HepG2 (cell line): ENCODE results near the gene EXOC7. TPM values are rescaled to one million over a fixed set of nuclear protein-coding genes. Genes with fewer than 3 reads are reported as not detected.

Experiments used
- ATAC-seq: fragments of 200-7000 bp; cut with Tn5 transposase; 3 replicates; pipeline ENCODE4 v1.9.1; 2020; ENCODE audit warnings: mild to moderate bottlenecking, moderate library complexity
- BruUV-seq: library from RNA; stranded (reverse); fragments of 400-500 nt; replicated peaks from 2 replicates; lab custom pipeline; 2021; lab: Mats Ljungman, UMichigan
- CTCF ChIA-PET: fragments of 300-600 bp; formaldehyde crosslinking; extraction: SDS; loops from one replicate; lab custom pipeline; 2021; ENCODE audit warnings: low total read pairs, inconsistent platforms, low intra/inter-chr PET ratio; lab: Yijun Ruan, JAX
- POLR2A ChIA-PET: fragments of 350-600 bp; sonication (Branson Sonifier 250); formaldehyde crosslinking; loops from one replicate; lab custom pipeline; 2020; ENCODE audit warnings: antibody characterized with exemption, inconsistent platforms; lab: Yijun Ruan, JAX
- DNase-seq: peaks from one replicate; pipeline ENCODE4 v3.0.0-alpha.2; 2015; ENCODE audit warnings: low spot score
- FAIRE-seq: peaks from 3 replicates; lab custom pipeline; 2011; peaks lifted over from hg19 to GRCh38; lab: Jason Lieb, UNC
- H2AFZ ChIP-seq: one replicate; pipeline ENCODE4 v1.6.1; 2011; ENCODE audit warnings: low read length, inconsistent platforms
- H3K27ac ChIP-seq: fragments of 300-600 bp; 3 replicates; pipeline ENCODE4 v1.8.0; 2011; ENCODE audit warnings: mixed run types, mild to moderate bottlenecking, mixed read lengths, low read length, inconsistent platforms; ENCODE audit not compliant: insufficient read depth; ENCODE audit errors: extremely low read length
- H3K27me3 ChIP-seq, 2 experiments: fragments of 200-600 bp in 1 of 2; 2 replicates in 1 of 2; 3 replicates in 1 of 2; pipeline versions ENCODE4 v1.6.0 to v1.8.0; 2011; ENCODE audit warnings: low read length in 2 of 2, mild to moderate bottlenecking in 2 of 2, moderate library complexity in 2 of 2, inconsistent platforms in 1 of 2; ENCODE audit not compliant: insufficient read depth in 2 of 2, control insufficient read depth in 1 of 2
- H3K36me3 ChIP-seq, 2 experiments: fragments of 200-600 bp in 1 of 2; replicated peaks in 1 of 2; 2 replicates in 1 of 2; 3 replicates in 1 of 2; pipeline versions ENCODE4 v1.5.1 to v1.8.0; 2011; ENCODE audit warnings: low read length in 2 of 2, inconsistent platforms in 1 of 2; ENCODE audit not compliant: insufficient read depth in 2 of 2, control insufficient read depth in 1 of 2
- H3K4me1 ChIP-seq: 2 replicates; pipeline ENCODE4 v1.5.1; 2012; ENCODE audit warnings: low read length, inconsistent platforms; ENCODE audit not compliant: insufficient read depth
- H3K4me2 ChIP-seq: 2 replicates; pipeline ENCODE4 v1.6.0; 2011; ENCODE audit warnings: low read depth, low read length, inconsistent platforms
- H3K4me3 ChIP-seq, 3 experiments: fragments of 200-600 bp in 1 of 3; sonication (generic), shearing (Covaris generic) in 1 of 3; replicated peaks in 1 of 3; 2 replicates each; pipeline ENCODE4 v1.5.1; 2011 to 2016; ENCODE audit warnings: low read length in 3 of 3, inconsistent platforms in 2 of 3, low read depth in 2 of 3, mild to moderate bottlenecking in 2 of 3, control low read depth in 1 of 3, mixed read lengths in 1 of 3; ENCODE audit not compliant: insufficient read depth in 1 of 3
- H3K79me2 ChIP-seq: one replicate; pipeline ENCODE4 v1.6.1; 2011; ENCODE audit warnings: low read length, inconsistent platforms; ENCODE audit not compliant: insufficient read depth
- H3K9ac ChIP-seq: 2 replicates; pipeline ENCODE4 v1.6.0; 2011; ENCODE audit warnings: mild to moderate bottlenecking, low read depth, low read length, inconsistent platforms; ENCODE audit not compliant: insufficient read depth
- H3K9me3 ChIP-seq: 2 replicates; pipeline ENCODE4 v1.5.1; 2012; ENCODE audit warnings: mild to moderate bottlenecking, low read length
- H4K20me1 ChIP-seq: 2 replicates; pipeline ENCODE4 v1.6.0; 2011; ENCODE audit warnings: inconsistent platforms, mild to moderate bottlenecking, low read length, moderate library complexity; ENCODE audit not compliant: insufficient read depth
- HHEX ChIP-seq: IDR thresholded peaks from 2 replicates; pipeline ENCODE4 v1.6.1; 2016; ENCODE audit warnings: control low read depth
- MYNN ChIP-seq: sonication (generic); formaldehyde crosslinking; IDR thresholded peaks from 2 replicates; pipeline ENCODE4 v1.4.0; 2020; ENCODE audit warnings: mild to moderate bottlenecking, low read depth, missing genetic modification reagents
- MZF1 ChIP-seq: sonication (generic); formaldehyde crosslinking; IDR thresholded peaks from 2 replicates; pipeline ENCODE4 v1.8.1; 2023; ENCODE audit warnings: mild to moderate bottlenecking, missing genetic modification reagents, borderline replicate concordance
- NFKBIZ ChIP-seq: IDR thresholded peaks from 2 replicates; pipeline ENCODE4 v1.6.1; 2018; ENCODE audit warnings: missing genetic modification reagents, missing compliant biosample characterization
- ZKSCAN1 ChIP-seq: fragments of 150-350 bp; IDR thresholded peaks from 2 replicates; pipeline ENCODE4 v1.6.1; 2014; ENCODE audit warnings: low read length
- ZNF264 ChIP-seq: sonication (generic); formaldehyde crosslinking; IDR thresholded peaks from 2 replicates; pipeline ENCODE4 v1.4.0; 2020; ENCODE audit warnings: missing genetic modification reagents
- ZNF501 ChIP-seq: sonication (generic); formaldehyde crosslinking; IDR thresholded peaks from 2 replicates; pipeline ENCODE4 v1.5.1; 2020; ENCODE audit warnings: mild to moderate bottlenecking, moderate library complexity, missing genetic modification reagents
- ZSCAN20 ChIP-seq: sonication (generic); formaldehyde crosslinking; IDR thresholded peaks from 2 replicates; pipeline ENCODE4 v1.4.0; 2020; ENCODE audit warnings: missing genetic modification reagents, mild to moderate bottlenecking, borderline replicate concordance
- WGBS: methylation state at CpG from one replicate; pipeline ENCODE4 v1.1.6; 2017; ENCODE audit warnings: low lambda C conversion rate; 5-methylcytosine and 5-hydroxymethylcytosine counted together
- in situ Hi-C: cut with HindIII; loops from 2 replicates; pipeline ENCODE4 v1.10.0; 2017; ENCODE audit warnings: low pct_unique_long_range_greater_than_20kb; ENCODE audit not compliant: extremely low pct_ligation_motif_present
- intact Hi-C: fragments of 100-400 bp; cut with micrococcal nuclease; formaldehyde crosslinking; loops from one replicate; pipeline ENCODE4 v1.10.0; 2022; ENCODE audit not compliant: unreplicated experiment
- polyA plus RNA-seq, 8 experiments: library from polyadenylated mRNA; depleted of rRNA in 3 of 8; stranded (reverse) in 7 of 8; unstranded in 1 of 8; fragments of >200 nt; fragmentation: Illumina TruSeq in 4 of 8; extraction: Trizol in 4 of 8; gene quantifications; 2 replicates each; pipeline versions ENCODE4 v1.2.1 to v1.2.3, GENCODE V29; 2011 to 2016; ENCODE audit warnings: low read depth in 4 of 8, missing spikeins in 1 of 8, mixed read lengths in 1 of 8; ENCODE audit not compliant: insufficient read depth in 1 of 8
- total RNA-seq, 5 experiments: library from RNA; depleted of rRNA; stranded (reverse); fragments of >200 nt; fragmentation: Illumina TruSeq; extraction: Trizol; gene quantifications; 2 replicates each; pipeline ENCODE4 v1.2.3, GENCODE V29; 2016; ENCODE audit warnings: low read depth in 1 of 5
- TF ChIP-seq, protein P1 (sequence below): sonication (generic); formaldehyde crosslinking; IDR thresholded peaks from 2 replicates; pipeline ENCODE4 v1.5.1; 2020; ENCODE audit warnings: mild to moderate bottlenecking, missing genetic modification reagents, moderate library complexity
- TF ChIP-seq, protein P2 (sequence below): sonication (generic); formaldehyde crosslinking; IDR thresholded peaks from 2 replicates; pipeline ENCODE4 v1.9.0; 2021; ENCODE audit warnings: mild to moderate bottlenecking, missing genetic modification reagents
- TF ChIP-seq, protein P3 (sequence below): sonication (generic); formaldehyde crosslinking; IDR thresholded peaks from 2 replicates; pipeline ENCODE4 v1.9.0; 2021; ENCODE audit warnings: missing genetic modification reagents, mild to moderate bottlenecking, borderline replicate concordance

EXOC7 gene
- total and polyA plus RNA-seq, 2 of the 13 experiments (the other 11 are each of a cell fraction or from before 2014, with no cell fraction given), result 86.9 to 116 TPM

DNA sequence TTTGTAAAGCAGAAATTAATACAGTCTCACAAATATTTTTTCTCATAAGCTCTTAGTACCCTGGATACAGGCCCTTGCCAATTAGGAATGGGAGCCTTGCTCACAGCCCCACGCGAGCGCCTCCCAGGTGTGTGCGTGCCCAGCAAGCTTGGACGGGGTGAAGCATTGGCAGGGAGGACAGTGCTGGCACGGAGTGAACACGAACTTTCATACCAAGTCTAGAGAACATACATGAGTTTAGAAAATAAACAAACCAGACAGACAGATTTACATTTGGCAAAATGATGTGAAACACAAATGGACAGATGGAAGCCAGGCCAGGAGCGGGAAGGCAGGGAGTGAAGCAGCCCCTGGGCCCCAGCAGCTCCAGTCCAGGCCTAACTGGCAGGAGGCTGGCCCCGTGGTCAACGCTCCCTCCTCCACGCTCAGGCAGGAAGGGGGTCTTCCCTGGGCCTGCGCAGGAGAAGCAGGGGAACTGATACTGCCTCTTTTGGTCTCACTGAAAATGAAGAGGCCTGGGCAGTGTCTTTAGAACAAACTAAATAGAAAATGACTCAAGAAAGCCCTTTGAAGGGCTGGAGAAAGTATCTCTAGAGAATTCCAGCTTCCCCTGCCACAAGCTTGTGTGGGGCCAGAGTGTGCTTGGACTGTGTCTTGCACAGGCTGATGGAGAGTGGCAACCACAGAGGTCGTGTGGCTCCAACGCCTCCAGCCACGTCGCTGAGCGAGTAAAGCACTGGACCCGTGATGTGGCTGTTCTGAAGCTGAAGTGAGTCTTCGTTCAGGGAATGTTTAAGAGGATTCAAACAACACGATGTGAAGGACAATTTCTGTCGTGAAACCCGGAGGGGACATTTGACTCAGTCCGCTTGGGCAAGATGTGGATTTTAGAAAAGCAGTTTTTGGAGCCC is 47.4 kb upstream of the EXOC7 start:
- intact Hi-C loops, result no loop called here
- no peak overlapping the region for H3K9ac ChIP-seq
- H2AFZ ChIP-seq, result no peak overlapping the region
- no TSS peak for BruUV-seq
- peaks cover 0 to 18% of the 10 kb centered on the region in 2 experiments; a peak in 4 of 5 replicates for H3K27me3 ChIP-seq
- ATAC-seq (no peak), FAIRE-seq (no peak), DNase-seq (no peak)
- H4K20me1 ChIP-seq, result no peaks in the 10 kb centered on the region
- in situ Hi-C loops, result no loop called here
- no peaks in the 10 kb centered on the region for H3K36me3 ChIP-seq
- CTCF ChIA-PET, result interaction anchor here (0.6 kb wide), 1 partner anchor 30 kb away, joined by 4 read pairs; no protein-coding TSS in a partner anchor
- H3K27ac ChIP-seq, result no peak overlapping the region
- no peak overlapping the region for H3K4me3 ChIP-seq
- H3K4me1 ChIP-seq, result peaks cover 20% of the 10 kb centered on the region
- POLR2A ChIA-PET, result interaction anchor here (1.7 kb wide), 1 partner anchor 27 kb away, joined by 4 read pairs; no protein-coding TSS in a partner anchor
- H3K9me3 ChIP-seq, result no peaks in the 10 kb centered on the region
- 60% methylated on average over 23 of the region's 23 CpGs for WGBS
- no peaks in the 10 kb centered on the region for H3K79me2 ChIP-seq
- no peak overlapping the region for H3K4me2 ChIP-seq
- TF ChIP-seq, protein P1, sequence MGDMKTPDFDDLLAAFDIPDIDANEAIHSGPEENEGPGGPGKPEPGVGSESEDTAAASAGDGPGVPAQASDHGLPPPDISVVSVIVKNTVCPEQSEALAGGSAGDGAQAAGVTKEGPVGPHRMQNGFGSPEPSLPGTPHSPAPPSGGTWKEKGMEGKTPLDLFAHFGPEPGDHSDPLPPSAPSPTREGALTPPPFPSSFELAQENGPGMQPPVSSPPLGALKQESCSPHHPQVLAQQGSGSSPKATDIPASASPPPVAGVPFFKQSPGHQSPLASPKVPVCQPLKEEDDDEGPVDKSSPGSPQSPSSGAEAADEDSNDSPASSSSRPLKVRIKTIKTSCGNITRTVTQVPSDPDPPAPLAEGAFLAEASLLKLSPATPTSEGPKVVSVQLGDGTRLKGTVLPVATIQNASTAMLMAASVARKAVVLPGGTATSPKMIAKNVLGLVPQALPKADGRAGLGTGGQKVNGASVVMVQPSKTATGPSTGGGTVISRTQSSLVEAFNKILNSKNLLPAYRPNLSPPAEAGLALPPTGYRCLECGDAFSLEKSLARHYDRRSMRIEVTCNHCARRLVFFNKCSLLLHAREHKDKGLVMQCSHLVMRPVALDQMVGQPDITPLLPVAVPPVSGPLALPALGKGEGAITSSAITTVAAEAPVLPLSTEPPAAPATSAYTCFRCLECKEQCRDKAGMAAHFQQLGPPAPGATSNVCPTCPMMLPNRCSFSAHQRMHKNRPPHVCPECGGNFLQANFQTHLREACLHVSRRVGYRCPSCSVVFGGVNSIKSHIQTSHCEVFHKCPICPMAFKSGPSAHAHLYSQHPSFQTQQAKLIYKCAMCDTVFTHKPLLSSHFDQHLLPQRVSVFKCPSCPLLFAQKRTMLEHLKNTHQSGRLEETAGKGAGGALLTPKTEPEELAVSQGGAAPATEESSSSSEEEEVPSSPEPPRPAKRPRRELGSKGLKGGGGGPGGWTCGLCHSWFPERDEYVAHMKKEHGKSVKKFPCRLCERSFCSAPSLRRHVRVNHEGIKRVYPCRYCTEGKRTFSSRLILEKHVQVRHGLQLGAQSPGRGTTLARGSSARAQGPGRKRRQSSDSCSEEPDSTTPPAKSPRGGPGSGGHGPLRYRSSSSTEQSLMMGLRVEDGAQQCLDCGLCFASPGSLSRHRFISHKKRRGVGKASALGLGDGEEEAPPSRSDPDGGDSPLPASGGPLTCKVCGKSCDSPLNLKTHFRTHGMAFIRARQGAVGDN, result no peak
- TF ChIP-seq ZKSCAN1, result no peak
- TF ChIP-seq NFKBIZ (CRISPR knock-in tag), result no peak
- TF ChIP-seq MZF1 (CRISPR knock-in tag), result no peak
- no peak for TF ChIP-seq ZNF501
- TF ChIP-seq, protein P2, sequence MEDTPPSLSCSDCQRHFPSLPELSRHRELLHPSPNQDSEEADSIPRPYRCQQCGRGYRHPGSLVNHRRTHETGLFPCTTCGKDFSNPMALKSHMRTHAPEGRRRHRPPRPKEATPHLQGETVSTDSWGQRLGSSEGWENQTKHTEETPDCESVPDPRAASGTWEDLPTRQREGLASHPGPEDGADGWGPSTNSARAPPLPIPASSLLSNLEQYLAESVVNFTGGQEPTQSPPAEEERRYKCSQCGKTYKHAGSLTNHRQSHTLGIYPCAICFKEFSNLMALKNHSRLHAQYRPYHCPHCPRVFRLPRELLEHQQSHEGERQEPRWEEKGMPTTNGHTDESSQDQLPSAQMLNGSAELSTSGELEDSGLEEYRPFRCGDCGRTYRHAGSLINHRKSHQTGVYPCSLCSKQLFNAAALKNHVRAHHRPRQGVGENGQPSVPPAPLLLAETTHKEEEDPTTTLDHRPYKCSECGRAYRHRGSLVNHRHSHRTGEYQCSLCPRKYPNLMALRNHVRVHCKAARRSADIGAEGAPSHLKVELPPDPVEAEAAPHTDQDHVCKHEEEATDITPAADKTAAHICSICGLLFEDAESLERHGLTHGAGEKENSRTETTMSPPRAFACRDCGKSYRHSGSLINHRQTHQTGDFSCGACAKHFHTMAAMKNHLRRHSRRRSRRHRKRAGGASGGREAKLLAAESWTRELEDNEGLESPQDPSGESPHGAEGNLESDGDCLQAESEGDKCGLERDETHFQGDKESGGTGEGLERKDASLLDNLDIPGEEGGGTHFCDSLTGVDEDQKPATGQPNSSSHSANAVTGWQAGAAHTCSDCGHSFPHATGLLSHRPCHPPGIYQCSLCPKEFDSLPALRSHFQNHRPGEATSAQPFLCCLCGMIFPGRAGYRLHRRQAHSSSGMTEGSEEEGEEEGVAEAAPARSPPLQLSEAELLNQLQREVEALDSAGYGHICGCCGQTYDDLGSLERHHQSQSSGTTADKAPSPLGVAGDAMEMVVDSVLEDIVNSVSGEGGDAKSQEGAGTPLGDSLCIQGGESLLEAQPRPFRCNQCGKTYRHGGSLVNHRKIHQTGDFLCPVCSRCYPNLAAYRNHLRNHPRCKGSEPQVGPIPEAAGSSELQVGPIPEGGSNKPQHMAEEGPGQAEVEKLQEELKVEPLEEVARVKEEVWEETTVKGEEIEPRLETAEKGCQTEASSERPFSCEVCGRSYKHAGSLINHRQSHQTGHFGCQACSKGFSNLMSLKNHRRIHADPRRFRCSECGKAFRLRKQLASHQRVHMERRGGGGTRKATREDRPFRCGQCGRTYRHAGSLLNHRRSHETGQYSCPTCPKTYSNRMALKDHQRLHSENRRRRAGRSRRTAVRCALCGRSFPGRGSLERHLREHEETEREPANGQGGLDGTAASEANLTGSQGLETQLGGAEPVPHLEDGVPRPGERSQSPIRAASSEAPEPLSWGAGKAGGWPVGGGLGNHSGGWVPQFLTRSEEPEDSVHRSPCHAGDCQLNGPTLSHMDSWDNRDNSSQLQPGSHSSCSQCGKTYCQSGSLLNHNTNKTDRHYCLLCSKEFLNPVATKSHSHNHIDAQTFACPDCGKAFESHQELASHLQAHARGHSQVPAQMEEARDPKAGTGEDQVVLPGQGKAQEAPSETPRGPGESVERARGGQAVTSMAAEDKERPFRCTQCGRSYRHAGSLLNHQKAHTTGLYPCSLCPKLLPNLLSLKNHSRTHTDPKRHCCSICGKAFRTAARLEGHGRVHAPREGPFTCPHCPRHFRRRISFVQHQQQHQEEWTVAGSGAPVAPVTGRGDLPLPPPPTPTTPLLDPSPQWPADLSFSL (CRISPR knock-in tag), result no peak
- no peak for TF ChIP-seq HHEX (CRISPR knock-in tag)
- TF ChIP-seq, protein P3, sequence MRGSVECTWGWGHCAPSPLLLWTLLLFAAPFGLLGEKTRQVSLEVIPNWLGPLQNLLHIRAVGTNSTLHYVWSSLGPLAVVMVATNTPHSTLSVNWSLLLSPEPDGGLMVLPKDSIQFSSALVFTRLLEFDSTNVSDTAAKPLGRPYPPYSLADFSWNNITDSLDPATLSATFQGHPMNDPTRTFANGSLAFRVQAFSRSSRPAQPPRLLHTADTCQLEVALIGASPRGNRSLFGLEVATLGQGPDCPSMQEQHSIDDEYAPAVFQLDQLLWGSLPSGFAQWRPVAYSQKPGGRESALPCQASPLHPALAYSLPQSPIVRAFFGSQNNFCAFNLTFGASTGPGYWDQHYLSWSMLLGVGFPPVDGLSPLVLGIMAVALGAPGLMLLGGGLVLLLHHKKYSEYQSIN (CRISPR knock-in tag), result no peak
- TF ChIP-seq ZSCAN20, result no peak
- no peak for TF ChIP-seq MYNN (CRISPR knock-in tag)
- no peak for TF ChIP-seq ZNF264 (CRISPR knock-in tag)
